SK-N-SH (cell line): ENCODE results near the gene TFEB. TPM values are rescaled to one million over a fixed set of nuclear protein-coding genes. Genes with fewer than 3 reads are reported as not detected.

Experiments
- CTCF ChIA-PET: fragments of 300-600, 350-600 bp; formaldehyde crosslinking; extraction: SDS; loops from one replicate; lab custom pipeline; 2021; lab: Yijun Ruan, JAX
- POLR2A ChIA-PET: fragments of 350-600 bp; sonication (Branson Sonifier 250); formaldehyde crosslinking; extraction: SDS; loops from one replicate; lab custom pipeline; 2020; ENCODE audit warnings: antibody characterized with exemption, inconsistent platforms; lab: Yijun Ruan, JAX
- DNase-seq: peaks from one replicate; pipeline ENCODE4 v3.0.0; 2012
- H2AFZ ChIP-seq: fragments of 200-600 bp; sonication (generic); 2 replicates; pipeline ENCODE4 v1.8.1; 2016; ENCODE audit warnings: antibody characterized with exemption, mild to moderate bottlenecking, low read depth
- H3F3A ChIP-seq: fragments of 200-600 bp; sonication (generic); replicated peaks from 2 replicates; pipeline ENCODE3; 2016; ENCODE audit warnings: antibody characterized with exemption, mild to moderate bottlenecking; ENCODE audit not compliant: insufficient read depth
- H3K27ac ChIP-seq, 2 experiments: fragments of 200-500 bp in 1 of 2; fragments of 200-600 bp in 1 of 2; sonication (Bioruptor generic) in 1 of 2; sonication (generic), shearing (Covaris generic) in 1 of 2; 2 replicates each; pipeline versions ENCODE4 v1.5.1 to v1.6.1; 2014 to 2016; ENCODE audit warnings: low read depth in 2 of 2, inconsistent platforms in 1 of 2, low read length in 1 of 2, mild to moderate bottlenecking in 1 of 2, mixed read lengths in 1 of 2
- H3K27me3 ChIP-seq: fragments of 200-600 bp; sonication (generic), shearing (Covaris generic); 2 replicates; pipeline ENCODE4 v1.6.1; 2016; ENCODE audit warnings: mixed run types; ENCODE audit not compliant: insufficient read depth
- H3K36me3 ChIP-seq, 2 experiments: fragments of 200-500 bp in 1 of 2; fragments of 200-600 bp in 1 of 2; sonication (Bioruptor generic) in 1 of 2; sonication (generic) in 1 of 2; replicated peaks in 1 of 2; 2 replicates each; pipeline versions ENCODE3 to v1.5.1; 2014 to 2016; ENCODE audit warnings: low read length in 1 of 2, mild to moderate bottlenecking in 1 of 2; ENCODE audit not compliant: insufficient read depth in 2 of 2, control insufficient read depth in 1 of 2
- H3K4me1 ChIP-seq, 2 experiments: fragments of 200-500 bp in 1 of 2; fragments of 200-600 bp in 1 of 2; sonication (Bioruptor generic) in 1 of 2; sonication (generic), shearing (Covaris generic) in 1 of 2; 2 replicates each; pipeline versions ENCODE4 v1.5.1 to v1.6.1; 2014 to 2016; ENCODE audit warnings: low read depth in 1 of 2, low read length in 1 of 2, mixed run types in 1 of 2; ENCODE audit not compliant: insufficient read depth in 2 of 2, control insufficient read depth in 1 of 2
- H3K4me2 ChIP-seq: fragments of 200-600 bp; sonication (generic), shearing (Covaris generic); 2 replicates; pipeline ENCODE4 v1.6.1; 2017; ENCODE audit warnings: mixed run types
- H3K4me3 ChIP-seq, 2 experiments: fragments of 200-500 bp in 1 of 2; fragments of 200-600 bp in 1 of 2; sonication (Bioruptor generic) in 1 of 2; sonication (generic), shearing (Covaris generic) in 1 of 2; 2 replicates each; pipeline versions ENCODE4 v1.5.1 to v1.8.1; 2014 to 2016; ENCODE audit warnings: low read depth in 2 of 2, inconsistent platforms in 1 of 2, low read length in 1 of 2, mild to moderate bottlenecking in 1 of 2, mixed read lengths in 1 of 2, moderate library complexity in 1 of 2
- H3K79me2 ChIP-seq: fragments of 200-600 bp; sonication (generic); 2 replicates; pipeline ENCODE4 v1.8.1; 2017; ENCODE audit warnings: mild to moderate bottlenecking; ENCODE audit not compliant: insufficient read depth
- H3K9ac ChIP-seq: fragments of 200-600 bp; sonication (generic); 2 replicates; pipeline ENCODE4 v1.6.1; 2017; ENCODE audit warnings: mixed run types
- H3K9me2 ChIP-seq: fragments of 200-600 bp; sonication (generic); 2 replicates; pipeline ENCODE4 v1.6.1; 2017; ENCODE audit warnings: mixed run types
- H3K9me3 ChIP-seq: fragments of 200-600 bp; sonication (generic); 2 replicates; pipeline ENCODE4 v1.6.1; 2017; ENCODE audit warnings: mixed run types, mild to moderate bottlenecking, moderate library complexity
- H4K20me1 ChIP-seq: fragments of 200-600 bp; sonication (generic); 2 replicates; pipeline ENCODE4 v1.6.1; 2017; ENCODE audit warnings: mild to moderate bottlenecking, mixed run types; ENCODE audit not compliant: insufficient read depth
- EP300 ChIP-seq, 2 experiments: IDR thresholded peaks; 2 replicates each; pipeline versions ENCODE4 v1.4.0 to v1.6.1; 2012; ENCODE audit warnings: borderline replicate concordance in 1 of 2, low read depth in 1 of 2, low read length in 1 of 2
- FOSL2 ChIP-seq: IDR thresholded peaks from 2 replicates; pipeline ENCODE4 v1.4.0; 2012; ENCODE audit warnings: low read depth, mild to moderate bottlenecking, moderate library complexity, borderline replicate concordance
- GABPA ChIP-seq: IDR thresholded peaks from 2 replicates; pipeline ENCODE4 v1.4.0; 2012; ENCODE audit warnings: low read depth, mild to moderate bottlenecking
- GATA2 ChIP-seq: sonication (generic); formaldehyde crosslinking; IDR thresholded peaks from 2 replicates; pipeline ENCODE4 v1.5.0; 2020; ENCODE audit warnings: mild to moderate bottlenecking, missing genetic modification reagents
- NFIC ChIP-seq: IDR thresholded peaks from 2 replicates; pipeline ENCODE4 v1.4.0; 2012; ENCODE audit warnings: borderline replicate concordance
- POLR2AphosphoS5 ChIP-seq: IDR thresholded peaks from 2 replicates; pipeline ENCODE4 v1.6.1; 2012; ENCODE audit warnings: low read depth, low read length
- RAD21 ChIP-seq: IDR thresholded peaks from 2 replicates; pipeline ENCODE4 v1.6.1; 2012; ENCODE audit warnings: mild to moderate bottlenecking, low read length
- REST ChIP-seq: IDR thresholded peaks from 2 replicates; pipeline ENCODE4 v1.6.1; 2012; ENCODE audit warnings: mild to moderate bottlenecking, low read depth, low read length, moderate library complexity
- SMC3 ChIP-seq: IDR thresholded peaks from 2 replicates; pipeline ENCODE4 v1.6.1; 2012; ENCODE audit warnings: low read depth, low read length, improper control_type of control experiment
- TAF1 ChIP-seq: IDR thresholded peaks from 2 replicates; pipeline ENCODE4 v1.6.1; 2012; ENCODE audit warnings: low read depth, mild to moderate bottlenecking, low read length, moderate library complexity, borderline replicate concordance
- TCF12 ChIP-seq: IDR thresholded peaks from 2 replicates; pipeline ENCODE4 v1.4.0; 2012
- ZBTB33 ChIP-seq: IDR thresholded peaks from 2 replicates; pipeline ENCODE4 v1.4.0; 2012; ENCODE audit warnings: low read depth, borderline replicate concordance
- WGBS: methylation state at CpG from one replicate; pipeline ENCODE4 v1.1.6; 2017; ENCODE audit warnings: low lambda C conversion rate; 5-methylcytosine and 5-hydroxymethylcytosine counted together
- polyA plus RNA-seq, 3 experiments: library from polyadenylated mRNA; depleted of rRNA; stranded (reverse); fragments of >200 nt; gene quantifications; 2 replicates each; pipeline ENCODE4 v1.2.3, GENCODE V29; 2012

TFEB gene
- polyA plus RNA-seq, 1 of the 3 experiments (the other 2 are of a cell fraction): 6.2 TPM

- TF ChIP-seq GABPA (no peak), REST (no peak), POLR2AphosphoS5 (no peak), ZBTB33 (no peak), TAF1 (no peak), GATA2 (no peak), RAD21 (no peak), FOSL2 (no peak), EP300 (IDR thresholded peaks at IDR 0.05; ENCODE audit: borderline replicate concordance in 1 of 2, low read depth in 1 of 2, low read length in 1 of 2) (no peak), TCF12 (no peak), SMC3 (no peak), NFIC (no peak)
- Histone ChIP-seq H4K20me1 (no peaks in the 10 kb centered on the region), H3K27me3 (no peaks in the 10 kb centered on the region), H3K4me2 (no peak overlapping the region), H3K9ac (no peak overlapping the region), H3K27ac (no peak overlapping the region), H3F3A (peaks cover 39% of the 10 kb centered on the region), H2AFZ (no peak overlapping the region), H3K9me2 (no peaks in the 10 kb centered on the region), H3K79me2 (peaks cover 31% of the 10 kb centered on the region), H3K4me3 (no peak overlapping the region), H3K36me3 (no peaks in the 10 kb centered on the region), H3K4me1 (peaks cover 36 to 39% of the 10 kb centered on the region in 2 experiments), H3K9me3 (no peaks in the 10 kb centered on the region)
- DNase-seq: no peak
- POLR2A ChIA-PET: no interaction called here
- 93% methylated on average over 9 of the region's 10 CpGs for whole genome bisulfite sequencing
- CTCF ChIA-PET: interaction anchor here (0.9 to 1.2 kb wide), 3 partner anchors 19 to 251 kb away, joined by 3 to 5 read pairs (median 3); no protein-coding TSS in a partner anchor
Observed at GRCh38 chr6:41702089-41702745, 33.2 kb downstream of the TFEB start.
